ENCODE measurements around the gene SPATS2L. TPM values are rescaled to one million over a fixed set of nuclear protein-coding genes. Genes with fewer than 3 reads are reported as not detected.
A peak's percentile ranks its signal among the peaks of the same experiment; 100 is the strongest.

SPATS2L gene
- total and polyA plus RNA-seq, 2 of the 13 experiments (the other 11 are each of a cell fraction or from before 2014, with no cell fraction given) = 154 to 212 TPM

DNA sequence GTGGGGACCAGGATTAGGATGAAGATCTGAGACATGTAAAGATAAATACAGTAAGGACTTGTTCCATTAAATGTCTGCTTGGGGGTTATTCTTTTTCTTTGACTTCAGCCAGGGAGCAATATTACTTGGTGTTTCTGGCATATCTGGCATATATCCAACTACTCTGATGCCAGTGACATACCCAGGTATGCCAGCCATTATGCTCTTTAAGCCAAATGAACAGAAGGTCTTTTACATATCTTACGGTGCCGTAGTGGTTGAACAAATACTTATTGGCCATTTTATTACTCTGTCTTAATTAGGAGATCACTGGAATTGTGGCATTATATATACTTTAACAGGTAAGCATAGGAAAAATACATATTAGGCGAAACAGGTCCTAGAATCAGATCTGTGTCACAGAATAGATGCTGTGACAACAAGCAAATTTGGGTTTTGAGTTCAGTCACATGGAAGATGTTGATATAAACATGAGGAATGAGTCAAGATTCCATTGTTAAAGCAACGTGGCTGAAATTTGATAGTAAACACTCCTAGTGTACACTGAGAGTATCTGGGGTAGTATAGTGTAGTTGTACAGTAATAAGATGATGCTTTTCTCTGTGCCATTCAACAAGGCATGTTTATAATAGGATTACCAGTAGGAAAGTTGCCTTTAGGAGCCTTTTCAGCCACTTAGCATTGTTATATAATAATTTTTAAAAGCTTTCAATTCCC lies 140.8 kb downstream of the SPATS2L start:
- H3K27me3 ChIP-seq (ENCODE audit: control insufficient read depth in 1 of 2, insufficient read depth in 2 of 2, low read length in 2 of 2) = no peaks in the 10 kb centered on the region
- 98% methylated on average over 4 of the region's 4 CpGs for WGBS (ENCODE audit: low lambda C conversion rate)
- no peak for ATAC-seq
- no peak overlapping the region for H2AFZ ChIP-seq (ENCODE audit: low read length)
- BruUV-seq (replicated peaks) = no TSS peak
- no peak overlapping the region for H3K9ac ChIP-seq (ENCODE audit: insufficient read depth, low read depth, low read length)
- intact Hi-C loops (cut with micrococcal nuclease; ENCODE audit: unreplicated experiment) = no loop called here
- no peaks in the 10 kb centered on the region for H3K79me2 ChIP-seq (ENCODE audit: insufficient read depth, low read length)
- no peak overlapping the region for H3K4me2 ChIP-seq (ENCODE audit: low read depth, low read length)
- H3K4me1 ChIP-seq (ENCODE audit: insufficient read depth, low read length) = no peaks in the 10 kb centered on the region
- POLR2A ChIA-PET = no interaction called here
- TF ChIP-seq RBM22 (optimal IDR thresholded peaks at IDR 0.05; ENCODE audit: low read length) = peak; percentile 83
- TF ChIP-seq, protein P1, sequence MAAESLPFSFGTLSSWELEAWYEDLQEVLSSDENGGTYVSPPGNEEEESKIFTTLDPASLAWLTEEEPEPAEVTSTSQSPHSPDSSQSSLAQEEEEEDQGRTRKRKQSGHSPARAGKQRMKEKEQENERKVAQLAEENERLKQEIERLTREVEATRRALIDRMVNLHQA (CRISPR knock-in tag; IDR thresholded peaks at IDR 0.05) = no peak
- in situ Hi-C loops (cut with HindIII; ENCODE audit: extremely low pct_ligation_motif_present, low pct_unique_long_range_greater_than_20kb) = no loop called here
- H3K4me3 ChIP-seq (replicated peaks in 1 of 3; ENCODE audit: insufficient read depth in 1 of 3, low read depth in 2 of 3, low read length in 3 of 3) = no peak overlapping the region
- FAIRE-seq = no peak
- CTCF ChIA-PET (ENCODE audit: low intra/inter-chr PET ratio, low total read pairs) = no interaction called here
- H3K9me3 ChIP-seq (ENCODE audit: low read length) = no peaks in the 10 kb centered on the region
- no peak overlapping the region for H3K27ac ChIP-seq (ENCODE audit: extremely low read length, insufficient read depth, low read length)
- DNase-seq (ENCODE audit: low spot score) = no peak
- no peaks in the 10 kb centered on the region for H4K20me1 ChIP-seq (ENCODE audit: insufficient read depth, low read length)
- peaks cover 34 to 88% of the 10 kb centered on the region in 2 experiments for H3K36me3 ChIP-seq (replicated peaks in 1 of 2; ENCODE audit: control insufficient read depth in 1 of 2, insufficient read depth in 2 of 2, low read length in 2 of 2)

GRCh38 chr2:200448455-200448854 lies 142.0 kb downstream of the SPATS2L start:
- FAIRE-seq = no peak
- H3K27me3 ChIP-seq (ENCODE audit: control insufficient read depth in 1 of 2, insufficient read depth in 2 of 2, low read length in 2 of 2) = no peaks in the 10 kb centered on the region
- no peak overlapping the region for H3K27ac ChIP-seq (ENCODE audit: extremely low read length, insufficient read depth, low read length)
- BruUV-seq (replicated peaks) = no TSS peak
- H3K4me1 ChIP-seq (ENCODE audit: insufficient read depth, low read length) = no peaks in the 10 kb centered on the region
- no peak overlapping the region for H3K4me2 ChIP-seq (ENCODE audit: low read depth, low read length)
- H3K79me2 ChIP-seq (ENCODE audit: insufficient read depth, low read length) = no peaks in the 10 kb centered on the region
- intact Hi-C loops (cut with micrococcal nuclease; ENCODE audit: unreplicated experiment) = no loop called here
- peaks cover 36 to 86% of the 10 kb centered on the region in 2 experiments for H3K36me3 ChIP-seq (replicated peaks in 1 of 2; ENCODE audit: control insufficient read depth in 1 of 2, insufficient read depth in 2 of 2, low read length in 2 of 2)
- H3K9ac ChIP-seq (ENCODE audit: insufficient read depth, low read depth, low read length) = no peak overlapping the region
- H3K4me3 ChIP-seq (replicated peaks in 1 of 3; ENCODE audit: insufficient read depth in 1 of 3, low read depth in 2 of 3, low read length in 3 of 3) = no peak overlapping the region
- H2AFZ ChIP-seq (ENCODE audit: low read length) = no peak overlapping the region
- no peak for TF ChIP-seq ZNF264 (CRISPR knock-in tag; IDR thresholded peaks at IDR 0.05)
- ChIA-PET CTCF (ENCODE audit: low intra/inter-chr PET ratio, low total read pairs) (no interaction called here), POLR2A (no interaction called here)
- no peak for DNase-seq (ENCODE audit: low spot score)
- no peaks in the 10 kb centered on the region for H3K9me3 ChIP-seq (ENCODE audit: low read length)
- in situ Hi-C loops (cut with HindIII; ENCODE audit: extremely low pct_ligation_motif_present, low pct_unique_long_range_greater_than_20kb) = no loop called here
- no peaks in the 10 kb centered on the region for H4K20me1 ChIP-seq (ENCODE audit: insufficient read depth, low read length)
- ATAC-seq = no peak
